Measurements from ENCODE around the gene STK35.

- TF ChIP-seq POLR2AphosphoS5 (IDR thresholded peaks at IDR 0.05): no peak
- TF ChIP-seq CTCF (IDR thresholded peaks at IDR 0.05): no peak
- TF ChIP-seq POLR2A (IDR thresholded peaks at IDR 0.05): no peak
Observed at GRCh38 chr20:2173186-2173585, 71.6 kb downstream of the STK35 start.
